H1 (cell line): ENCODE results near the gene LEMD2. TPM values are rescaled to one million over a fixed set of nuclear protein-coding genes. Genes with fewer than 3 reads are reported as not detected.

Experiments
- CTCF ChIA-PET: fragments of 300-600 bp; sonication (Branson Sonifier 250); formaldehyde crosslinking; loops from one replicate; lab custom pipeline; 2021; ENCODE audit not compliant: partially characterized antibody; lab: Charles Lee
- POLR2A ChIA-PET: fragments of 300-600 bp; sonication (Branson Sonifier 250); formaldehyde crosslinking; loops from one replicate; lab custom pipeline; 2021; ENCODE audit warnings: inconsistent platforms; ENCODE audit not compliant: partially characterized antibody; lab: Charles Lee
- DNase-seq, 2 experiments: peaks; one replicate each; pipeline versions ENCODE4 v3.0.0 to v3.0.0-alpha.2; 2010 to 2022; ENCODE audit warnings: low spot score in 2 of 2, low read depth in 1 of 2, mixed read lengths in 1 of 2
- FAIRE-seq: peaks from 2 replicates; lab custom pipeline; 2011; peaks lifted over from hg19 to GRCh38; lab: Jason Lieb, UNC
- H2AFZ ChIP-seq: 2 replicates; pipeline ENCODE4 v1.8.1; 2012; ENCODE audit warnings: low read length, inconsistent platforms
- H2AK5ac ChIP-seq: 2 replicates; pipeline ENCODE4 v1.6.1; 2013; ENCODE audit warnings: low read depth, low read length
- H2BK120ac ChIP-seq: replicated peaks from 2 replicates; pipeline ENCODE3; 2013; ENCODE audit warnings: low read depth, low read length, inconsistent platforms
- H2BK12ac ChIP-seq: 2 replicates; pipeline ENCODE4 v1.6.1; 2013; ENCODE audit warnings: low read depth, low read length
- H2BK15ac ChIP-seq: 2 replicates; pipeline ENCODE4 v1.6.1; 2013; ENCODE audit warnings: low read length
- H2BK20ac ChIP-seq: 2 replicates; pipeline ENCODE4 v1.6.1; 2013; ENCODE audit warnings: low read length
- H2BK5ac ChIP-seq: 2 replicates; pipeline ENCODE4 v1.6.1; 2013; ENCODE audit warnings: low read depth, low read length
- H3K14ac ChIP-seq: 2 replicates; pipeline ENCODE4 v1.6.1; 2013; ENCODE audit warnings: inconsistent platforms; ENCODE audit not compliant: insufficient read length
- H3K18ac ChIP-seq: 2 replicates; pipeline ENCODE4 v1.6.1; 2013; ENCODE audit warnings: low read length; ENCODE audit errors: extremely low read depth
- H3K23ac ChIP-seq: 2 replicates; pipeline ENCODE4 v1.6.1; 2013; ENCODE audit warnings: inconsistent platforms; ENCODE audit not compliant: insufficient read length
- H3K23me2 ChIP-seq: 2 replicates; pipeline ENCODE4 v1.6.1; 2013; ENCODE audit warnings: low read depth, low read length
- H3K27ac ChIP-seq: 2 replicates; pipeline ENCODE4 v1.6.1; 2011; ENCODE audit warnings: low read depth, low read length, inconsistent platforms
- H3K27me3 ChIP-seq, 4 experiments: replicated peaks in 1 of 4; 1 replicate in 1 of 4; 2 replicates in 3 of 4; pipeline versions ENCODE4 v1.6.1 to v1.8.1; 2011 to 2013; ENCODE audit warnings: low read length in 3 of 4, mild to moderate bottlenecking in 3 of 4, inconsistent platforms in 2 of 4, mixed read lengths in 2 of 4, moderate library complexity in 1 of 4; ENCODE audit not compliant: control insufficient read depth in 3 of 4, insufficient read depth in 3 of 4; ENCODE audit errors: extremely low read depth in 1 of 4
- H3K36me3 ChIP-seq, 4 experiments: 2 replicates each; pipeline versions ENCODE4 v1.6.1 to v1.8.1; 2011 to 2013; ENCODE audit warnings: mild to moderate bottlenecking in 4 of 4, low read length in 3 of 4, moderate library complexity in 2 of 4, control low read depth in 1 of 4, inconsistent platforms in 1 of 4; ENCODE audit not compliant: insufficient read depth in 4 of 4, control insufficient read depth in 2 of 4
- H3K4ac ChIP-seq: replicated peaks from 2 replicates; pipeline ENCODE3; 2013; ENCODE audit warnings: low read length, low read depth, mixed read lengths, inconsistent platforms; ENCODE audit not compliant: insufficient read length
- H3K4me1 ChIP-seq, 4 experiments: replicated peaks in 1 of 4; 1 replicate in 1 of 4; 2 replicates in 3 of 4; pipeline versions ENCODE4 v1.6.1 to v1.8.1; 2011 to 2013; ENCODE audit warnings: low read length in 3 of 4, inconsistent platforms in 2 of 4, mixed read lengths in 1 of 4; ENCODE audit not compliant: insufficient read depth in 4 of 4, control insufficient read depth in 3 of 4
- H3K4me2 ChIP-seq, 2 experiments: 2 replicates each; pipeline versions ENCODE4 v1.6.1 to v1.8.1; 2011 to 2013; ENCODE audit warnings: low read depth in 2 of 2, low read length in 2 of 2, control low read depth in 1 of 2, inconsistent platforms in 1 of 2, mild to moderate bottlenecking in 1 of 2; ENCODE audit not compliant: insufficient read depth in 1 of 2
- H3K4me3 ChIP-seq, 4 experiments: fragments of 200-600, 300-600 bp in 1 of 4; sonication (generic), shearing (Covaris generic), sonication (Bioruptor Twin) in 1 of 4; 2 replicates each; pipeline versions ENCODE4 v1.5.1 to v1.8.1; 2011 to 2016; ENCODE audit warnings: low read length in 4 of 4, low read depth in 3 of 4, control low read depth in 2 of 4, inconsistent platforms in 2 of 4, mild to moderate bottlenecking in 2 of 4, mixed read lengths in 1 of 4, moderate library complexity in 1 of 4; ENCODE audit not compliant: insufficient read depth in 2 of 4; ENCODE audit errors: extremely low read depth in 1 of 4
- H3K56ac ChIP-seq: replicated peaks from 2 replicates; pipeline ENCODE3; 2013; ENCODE audit warnings: low read depth, mild to moderate bottlenecking, mixed read lengths, low read length, inconsistent platforms; ENCODE audit not compliant: insufficient read length
- H3K79me1 ChIP-seq: 2 replicates; pipeline ENCODE4 v1.6.1; 2013; ENCODE audit warnings: low read depth, low read length, control low read depth
- H3K79me2 ChIP-seq, 2 experiments: 2 replicates each; pipeline versions ENCODE4 v1.6.1 to v1.8.1; 2012 to 2013; ENCODE audit warnings: low read length in 2 of 2, mild to moderate bottlenecking in 2 of 2, inconsistent platforms in 1 of 2; ENCODE audit not compliant: insufficient read depth in 2 of 2, control insufficient read depth in 1 of 2
- H3K9ac ChIP-seq, 4 experiments: replicated peaks in 1 of 4; 1 replicate in 1 of 4; 2 replicates in 3 of 4; pipeline versions ENCODE4 v1.6.1 to v1.8.1; 2011 to 2013; ENCODE audit warnings: low read depth in 3 of 4, low read length in 3 of 4, control low read depth in 2 of 4, mild to moderate bottlenecking in 2 of 4, moderate library complexity in 2 of 4, inconsistent platforms in 1 of 4; ENCODE audit errors: extremely low read depth in 1 of 4
- H3K9me3 ChIP-seq, 2 experiments: 2 replicates each; pipeline versions ENCODE4 v1.6.1 to v1.8.1; 2012 to 2013; ENCODE audit warnings: mild to moderate bottlenecking in 2 of 2, moderate library complexity in 2 of 2, control low read depth in 1 of 2, inconsistent platforms in 1 of 2, low read depth in 1 of 2, low read length in 1 of 2, mixed read lengths in 1 of 2; ENCODE audit not compliant: insufficient read depth in 2 of 2
- H4K20me1 ChIP-seq, 2 experiments: replicated peaks in 1 of 2; 2 replicates each; pipeline versions ENCODE3 to v1.8.1; 2011 to 2013; ENCODE audit warnings: inconsistent platforms in 2 of 2, low read length in 2 of 2, mild to moderate bottlenecking in 1 of 2; ENCODE audit not compliant: insufficient read depth in 2 of 2, control insufficient read depth in 1 of 2
- H4K5ac ChIP-seq: 2 replicates; pipeline ENCODE4 v1.6.1; 2013; ENCODE audit warnings: low read length, low read depth, mixed read lengths, inconsistent platforms; ENCODE audit not compliant: insufficient read length
- H4K8ac ChIP-seq: 2 replicates; pipeline ENCODE4 v1.8.0; 2013; ENCODE audit warnings: mild to moderate bottlenecking, moderate library complexity, low read length, inconsistent platforms; ENCODE audit not compliant: insufficient read depth; ENCODE audit errors: extremely low read depth
- H4K91ac ChIP-seq: replicated peaks from 2 replicates; pipeline ENCODE3; 2013; ENCODE audit warnings: low read length, mixed read lengths, inconsistent platforms; ENCODE audit not compliant: insufficient read length
- BCL11A ChIP-seq, 2 experiments: IDR thresholded peaks; one replicate each; pipeline ENCODE4 v1.6.1; 2011; ENCODE audit warnings: low read depth in 2 of 2, low read length in 2 of 2, mild to moderate bottlenecking in 2 of 2
- CTCF ChIP-seq, 3 experiments: IDR thresholded peaks; 1 replicate in 2 of 3; 2 replicates in 1 of 3; pipeline versions ENCODE4 v1.5.1 to v1.6.1; 2011; ENCODE audit warnings: low read length in 3 of 3, mild to moderate bottlenecking in 3 of 3, inconsistent platforms in 2 of 3, low read depth in 1 of 3, moderate library complexity in 1 of 3; ENCODE audit not compliant: insufficient read depth in 1 of 3; ENCODE audit errors: control extremely low read depth in 1 of 3
- HDAC6 ChIP-seq: IDR thresholded peaks from one replicate; pipeline ENCODE4 v1.7.1; 2012; ENCODE audit warnings: low read depth, mild to moderate bottlenecking, inconsistent platforms, low read length, moderate library complexity
- KDM4A ChIP-seq: IDR thresholded peaks from one replicate; pipeline ENCODE4 v1.7.1; 2012; ENCODE audit warnings: low read depth, mild to moderate bottlenecking, moderate library complexity, low read length, inconsistent platforms; ENCODE audit not compliant: severe bottlenecking
- NANOG ChIP-seq: IDR thresholded peaks from 2 replicates; pipeline ENCODE4 v1.6.1; 2011; ENCODE audit warnings: low read length, low read depth, mild to moderate bottlenecking, inconsistent platforms; ENCODE audit not compliant: insufficient read depth, poor library complexity, severe bottlenecking
- SP1 ChIP-seq: IDR thresholded peaks from 2 replicates; pipeline ENCODE4 v1.6.1; 2011; ENCODE audit warnings: low read depth, low read length
- SP4 ChIP-seq: IDR thresholded peaks from 2 replicates; pipeline ENCODE4 v1.6.1; 2012; ENCODE audit warnings: low read length, inconsistent platforms
- WGBS, 2 experiments: shearing (Covaris generic) in 1 of 2; methylation state at CpG; one replicate each; pipeline versions ENCODE4 v1.1.6 to v1.1.7; 2013 to 2015; ENCODE audit warnings: low lambda C conversion rate in 2 of 2, mixed read lengths in 2 of 2, inconsistent platforms in 1 of 2, low coverage in 1 of 2, missing lambda C conversion rate in 1 of 2; ENCODE audit not compliant: insufficient replicate concordance in 2 of 2, insufficient coverage in 1 of 2, insufficient read length in 1 of 2; ENCODE audit errors: extremely low coverage in 1 of 2, missing lambda C conversion rate in 1 of 2; 5-methylcytosine and 5-hydroxymethylcytosine counted together
- polyA plus RNA-seq, 7 experiments: library from polyadenylated mRNA; depleted of rRNA in 3 of 7; stranded (reverse) in 5 of 7; unstranded in 2 of 7; fragments of >200 nt in 5 of 7; fragments of 200-250 nt in 2 of 7; gene quantifications; 1 replicate in 5 of 7; 2 replicates in 1 of 7; 4 replicates in 1 of 7; pipeline versions ENCODE4 v1.2.1 to v1.2.3, GENCODE V29; 2011 to 2013; ENCODE audit warnings: missing spikeins in 2 of 7, mixed read lengths in 2 of 7
- total RNA-seq: library from RNA; stranded (reverse); fragmentation: NEBNext Ultra II Directional; extraction: Animal tissue kit (Norgen Biotek cat#: 25700); gene quantifications from 2 replicates; pipeline ENCODE4 v1.2.1, GENCODE V29; 2021
- TF ChIP-seq, protein P1 (sequence below): IDR thresholded peaks from 2 replicates; pipeline ENCODE4 v1.6.1; 2012; ENCODE audit warnings: inconsistent platforms
- TF ChIP-seq, protein P2 (sequence below): IDR thresholded peaks from 2 replicates; pipeline ENCODE4 v1.6.1; 2011; ENCODE audit warnings: low read depth, mild to moderate bottlenecking, low read length; ENCODE audit not compliant: insufficient read depth

Gene LEMD2
- total and polyA plus RNA-seq, 2 of the 8 experiments (the other 6 are each of a cell fraction or from before 2014, with no cell fraction given) = 32.7 to 57.3 TPM

GRCh38 chr6:33833599-33833998, 44.7 kb upstream of the LEMD2 start:
- TF ChIP-seq CTCF (IDR thresholded peaks at IDR 0.05; ENCODE audit: control extremely low read depth in 1 of 3, insufficient read depth in 1 of 3, low read depth in 1 of 3, low read length in 3 of 3) (no peak), KDM4A (no peak), NANOG (no peak), BCL11A (IDR thresholded peaks at IDR 0.05; ENCODE audit: low read depth in 2 of 2, low read length in 2 of 2) (no peak), SP4 (no peak), HDAC6 (no peak), SP1 (no peak)
- TF ChIP-seq, protein P1, sequence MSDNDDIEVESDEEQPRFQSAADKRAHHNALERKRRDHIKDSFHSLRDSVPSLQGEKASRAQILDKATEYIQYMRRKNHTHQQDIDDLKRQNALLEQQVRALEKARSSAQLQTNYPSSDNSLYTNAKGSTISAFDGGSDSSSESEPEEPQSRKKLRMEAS = no peak
- TF ChIP-seq, protein P2, sequence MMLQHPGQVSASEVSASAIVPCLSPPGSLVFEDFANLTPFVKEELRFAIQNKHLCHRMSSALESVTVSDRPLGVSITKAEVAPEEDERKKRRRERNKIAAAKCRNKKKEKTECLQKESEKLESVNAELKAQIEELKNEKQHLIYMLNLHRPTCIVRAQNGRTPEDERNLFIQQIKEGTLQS = no peak
- Histone ChIP-seq H3K4me1 (peaks cover 0 to 18% (median 10%) of the 10 kb centered on the region in 4 experiments; a peak in 6 of 7 replicates), H3K27ac (no peak overlapping the region), H3K36me3 (no peaks in the 10 kb centered on the region), H2BK20ac (0 out of 2 replicates have a peak overlapping the region, but pooled peaks have one; percentile 48), H3K9me3 (peaks cover 12 to 15% of the 10 kb centered on the region in 2 experiments), H3K4me3 (no peak overlapping the region), H3K27me3 (no peaks in the 10 kb centered on the region), H3K79me1 (no peaks in the 10 kb centered on the region), H4K8ac (no peak overlapping the region; the same call in 1 of the 2 replicates), H3K14ac (no peak overlapping the region), H3K9ac (no peak overlapping the region), H3K18ac (no peak overlapping the region), H4K20me1 (no peaks in the 10 kb centered on the region), H3K4me2 (no peak overlapping the region), H2BK15ac (no peak overlapping the region), H2AK5ac (no peak overlapping the region), H3K23ac (no peak overlapping the region), H3K79me2 (no peaks in the 10 kb centered on the region), H2AFZ (no peak overlapping the region), H3K56ac (no peak overlapping the region), H4K91ac (no peak overlapping the region), H3K23me2 (no peaks in the 10 kb centered on the region), H4K5ac (no peak overlapping the region), H3K4ac (no peak overlapping the region), H2BK12ac (no peak overlapping the region), H2BK120ac (no peak overlapping the region), H2BK5ac (no peak overlapping the region)
- WGBS, 2 experiments = 91% methylated on average over 6 of the region's 6 CpGs; no CpG with 5 or more reads in 1 of the 2 experiments
- ChIA-PET CTCF (interaction anchor here (0.7 to 1.3 kb wide), 3 partner anchors 9 to 200 kb away, joined by 3 to 5 read pairs (median 3); no protein-coding TSS in a partner anchor), POLR2A (no interaction called here)
- DNase-seq = no peak
- no peak for FAIRE-seq
